Astrocyte (in vitro differentiated cells and primary cell): ENCODE results near the gene MEIOB. TPM values are rescaled to one million over a fixed set of nuclear protein-coding genes. Genes with fewer than 3 reads are reported as not detected.
"Not testable (repeated sequence)": the region's sequence is repeated elsewhere in the genome, so short reads cannot be mapped to it uniquely, and the experiment has no call there.

Experiments
- DNase-seq: peaks from one replicate; pipeline ENCODE4 v3.0.0-alpha.2; 2010; ENCODE audit warnings: low read depth
- FAIRE-seq: peaks from 2 replicates; lab custom pipeline; 2011; peaks lifted over from hg19 to GRCh38; lab: Jason Lieb, UNC
- H2AFZ ChIP-seq: 2 replicates; pipeline ENCODE4 v1.6.0; 2012; ENCODE audit warnings: low read depth, low read length, inconsistent platforms
- H3K27ac ChIP-seq: 2 replicates; pipeline ENCODE4 v1.5.1; 2011; ENCODE audit warnings: low read depth, low read length, inconsistent platforms
- H3K27me3 ChIP-seq: 2 replicates; pipeline ENCODE4 v1.6.0; 2011; ENCODE audit warnings: low read length, inconsistent platforms; ENCODE audit not compliant: insufficient read depth
- H3K36me3 ChIP-seq: 2 replicates; pipeline ENCODE4 v1.5.1; 2011; ENCODE audit warnings: low read length, inconsistent platforms; ENCODE audit not compliant: insufficient read depth
- H3K4me1 ChIP-seq: 2 replicates; pipeline ENCODE4 v1.5.1; 2011; ENCODE audit warnings: low read length, inconsistent platforms; ENCODE audit not compliant: insufficient read depth
- H3K4me2 ChIP-seq: 2 replicates; pipeline ENCODE4 v1.6.0; 2012; ENCODE audit warnings: low read length, inconsistent platforms
- H3K4me3 ChIP-seq: 2 replicates; pipeline ENCODE4 v1.5.1; 2011; ENCODE audit warnings: low read depth, mild to moderate bottlenecking, low read length, inconsistent platforms; ENCODE audit not compliant: insufficient read depth
- H3K79me2 ChIP-seq: 2 replicates; pipeline ENCODE4 v1.6.0; 2012; ENCODE audit warnings: mild to moderate bottlenecking, low read length, inconsistent platforms; ENCODE audit not compliant: insufficient read depth
- H3K9ac ChIP-seq: 2 replicates; pipeline ENCODE4 v1.6.0; 2012; ENCODE audit warnings: mild to moderate bottlenecking, low read length, inconsistent platforms
- H3K9me3 ChIP-seq: 2 replicates; pipeline ENCODE4 v1.5.1; 2012; ENCODE audit warnings: low read depth, mild to moderate bottlenecking, low read length, inconsistent platforms; ENCODE audit not compliant: insufficient read depth
- H4K20me1 ChIP-seq: 2 replicates; pipeline ENCODE4 v1.6.0; 2012; ENCODE audit warnings: low read length, inconsistent platforms; ENCODE audit not compliant: insufficient read depth
- H3K27ac Mint-ChIP-seq: one replicate; pipeline ENCODE4 v1.8.0; 2021; ENCODE audit warnings: mild to moderate bottlenecking, mixed read lengths; ENCODE audit not compliant: unreplicated experiment
- H3K27me3 Mint-ChIP-seq: one replicate; pipeline ENCODE4 v1.8.0; 2021; ENCODE audit warnings: low read depth, mixed read lengths; ENCODE audit not compliant: unreplicated experiment
- H3K36me3 Mint-ChIP-seq: one replicate; pipeline ENCODE4 v1.8.0; 2021; ENCODE audit warnings: low read depth, mixed read lengths; ENCODE audit not compliant: unreplicated experiment
- H3K4me1 Mint-ChIP-seq: one replicate; pipeline ENCODE4 v1.8.0; 2021; ENCODE audit warnings: low read depth, mixed read lengths; ENCODE audit not compliant: unreplicated experiment
- H3K4me3 Mint-ChIP-seq: one replicate; pipeline ENCODE4 v1.8.0; 2021; ENCODE audit warnings: mild to moderate bottlenecking, moderate library complexity, mixed read lengths; ENCODE audit not compliant: unreplicated experiment
- H3K9me3 Mint-ChIP-seq: one replicate; pipeline ENCODE4 v1.8.0; 2021; ENCODE audit warnings: mild to moderate bottlenecking, mixed read lengths; ENCODE audit not compliant: unreplicated experiment
- CTCF ChIP-seq: IDR thresholded peaks from 2 replicates; pipeline ENCODE4 v1.5.1; 2011; ENCODE audit warnings: low read depth, mild to moderate bottlenecking, inconsistent platforms, low read length, moderate library complexity; ENCODE audit not compliant: insufficient read depth
- EZH2 ChIP-seq: IDR thresholded peaks from 2 replicates; pipeline ENCODE4 v1.6.1; 2012; ENCODE audit warnings: mild to moderate bottlenecking, low read length, inconsistent platforms; ENCODE audit not compliant: insufficient read depth
- total RNA-seq: library from RNA; stranded (reverse); gene quantifications from 2 replicates; pipeline ENCODE4 v1.2.1, GENCODE V29; 2021

The MEIOB gene
- total RNA-seq, 1 donor from 2014 or later, result 0.16 TPM

- no peak overlapping the region for H3K4me3 Mint-ChIP-seq
- H3K27ac ChIP-seq, result no peak overlapping the region
- no peaks in the 10 kb centered on the region for H3K4me1 Mint-ChIP-seq
- no peaks in the 10 kb centered on the region for H3K4me1 ChIP-seq
- no peaks in the 10 kb centered on the region for H3K36me3 Mint-ChIP-seq
- H3K9me3 Mint-ChIP-seq, result peaks cover 4% of the 10 kb centered on the region
- no peaks in the 10 kb centered on the region for H4K20me1 ChIP-seq
- H3K4me3 ChIP-seq, result no peak overlapping the region
- no peak overlapping the region for H3K27ac Mint-ChIP-seq
- TF ChIP-seq CTCF (no peak), EZH2 (no peak)
- peaks cover 29% of the 10 kb centered on the region for H3K27me3 ChIP-seq
- H3K27me3 Mint-ChIP-seq, result peaks cover 36% of the 10 kb centered on the region
- no peaks in the 10 kb centered on the region for H3K9me3 ChIP-seq
- no peak overlapping the region for H2AFZ ChIP-seq
- H3K4me2 ChIP-seq, result no peak overlapping the region
- H3K9ac ChIP-seq, result no peak overlapping the region
- DNase-seq (no peak), FAIRE-seq (no peak)
- H3K79me2 ChIP-seq, result no peaks in the 10 kb centered on the region
- H3K36me3 ChIP-seq, result no peaks in the 10 kb centered on the region
Observed at GRCh38 chr16:1876468-1876867, 4.5 kb upstream of the MEIOB start.

GRCh38 chr16:1876066-1876465, 4.1 kb upstream of the MEIOB start:
- H3K27ac Mint-ChIP-seq, H3K36me3 ChIP-seq, H3K79me2 ChIP-seq, H3K4me3 Mint-ChIP-seq, H3K27ac ChIP-seq, H3K36me3 Mint-ChIP-seq, H3K4me2 ChIP-seq, H3K9me3 Mint-ChIP-seq, FAIRE-seq, H3K9me3 ChIP-seq, H3K4me1 Mint-ChIP-seq, H3K4me1 ChIP-seq, H4K20me1 ChIP-seq, DNase-seq, H3K4me3 ChIP-seq, H3K9ac ChIP-seq, H2AFZ ChIP-seq: not testable (repeated sequence)
- H3K27me3 Mint-ChIP-seq, result peaks cover 36% of the 10 kb centered on the region
- H3K27me3 ChIP-seq, result peaks cover 29% of the 10 kb centered on the region

- peaks cover 4% of the 10 kb centered on the region for H3K9me3 Mint-ChIP-seq
Observed at GRCh38 chr16:1874854-1875253, 2.9 kb upstream of the MEIOB start.

More at GRCh38 chr16:1874854-1875253, 2.9 kb upstream of the MEIOB start:
- Histone ChIP-seq H3K9ac (no peak overlapping the region), H3K4me2 (no peak overlapping the region), H2AFZ (no peak overlapping the region), H3K27ac (no peak overlapping the region), H3K9me3 (no peaks in the 10 kb centered on the region), H3K79me2 (no peaks in the 10 kb centered on the region), H3K36me3 (no peaks in the 10 kb centered on the region), H3K27me3 (peaks cover 29% of the 10 kb centered on the region), H4K20me1 (no peaks in the 10 kb centered on the region), H3K4me1 (no peaks in the 10 kb centered on the region), H3K4me3 (no peak overlapping the region)
- peaks cover 9% of the 10 kb centered on the region for H3K4me1 Mint-ChIP-seq
- FAIRE-seq, result no peak
- no peaks in the 10 kb centered on the region for H3K36me3 Mint-ChIP-seq
- no peak overlapping the region for H3K4me3 Mint-ChIP-seq
- no peak overlapping the region for H3K27ac Mint-ChIP-seq
- H3K27me3 Mint-ChIP-seq, result peaks cover 36% of the 10 kb centered on the region
- TF ChIP-seq EZH2 (no peak), CTCF (no peak)
- no peak for DNase-seq
